ENCODE measurements around the gene BAX. TPM values are rescaled to one million over a fixed set of nuclear protein-coding genes. Genes with fewer than 3 reads are reported as not detected.

BAX gene
- total RNA-seq, 4 donors from 2014 or later, result 38.9 to 42.8 (median 42.4) TPM

DNA sequence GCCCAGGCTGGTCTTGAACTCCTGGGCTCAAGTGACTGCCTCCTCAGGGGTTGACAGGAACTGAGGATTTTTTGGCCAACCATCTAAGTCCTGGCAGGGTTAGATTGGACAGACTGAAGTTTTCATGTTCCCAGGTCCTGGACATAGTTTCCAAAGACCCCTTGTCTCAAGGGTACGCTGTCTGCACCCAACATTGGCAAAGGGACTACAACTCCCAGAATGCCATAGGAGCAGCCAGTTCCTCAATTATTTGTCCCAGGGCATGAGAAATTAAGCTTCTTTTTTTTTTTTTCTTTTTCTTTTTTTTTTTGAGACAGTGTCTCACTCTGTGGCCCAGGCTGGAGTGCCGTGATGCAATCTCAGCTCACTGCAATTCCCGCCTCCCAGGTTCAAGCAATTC, 31.5 kb downstream of the BAX start:
- 88 to 100% methylated on average over 2 to 3 of the region's 3 CpGs for WGBS, 2 donors
- Histone ChIP-seq H3K27me3 (no peaks in the 10 kb centered on the region), H3K27ac (no peak overlapping the region), H3K4me1 (peaks cover 9 to 18% (median 12%) of the 10 kb centered on the region in 3 donors), H3K4me3 (no peak overlapping the region), H3K36me3 (peaks cover 20 to 100% (median 42%) of the 10 kb centered on the region in 3 donors), H3K9me3 (no peaks in the 10 kb centered on the region)
- TF ChIP-seq POLR2A (IDR thresholded peaks at IDR 0.05), result no peak
- TF ChIP-seq, protein P1, sequence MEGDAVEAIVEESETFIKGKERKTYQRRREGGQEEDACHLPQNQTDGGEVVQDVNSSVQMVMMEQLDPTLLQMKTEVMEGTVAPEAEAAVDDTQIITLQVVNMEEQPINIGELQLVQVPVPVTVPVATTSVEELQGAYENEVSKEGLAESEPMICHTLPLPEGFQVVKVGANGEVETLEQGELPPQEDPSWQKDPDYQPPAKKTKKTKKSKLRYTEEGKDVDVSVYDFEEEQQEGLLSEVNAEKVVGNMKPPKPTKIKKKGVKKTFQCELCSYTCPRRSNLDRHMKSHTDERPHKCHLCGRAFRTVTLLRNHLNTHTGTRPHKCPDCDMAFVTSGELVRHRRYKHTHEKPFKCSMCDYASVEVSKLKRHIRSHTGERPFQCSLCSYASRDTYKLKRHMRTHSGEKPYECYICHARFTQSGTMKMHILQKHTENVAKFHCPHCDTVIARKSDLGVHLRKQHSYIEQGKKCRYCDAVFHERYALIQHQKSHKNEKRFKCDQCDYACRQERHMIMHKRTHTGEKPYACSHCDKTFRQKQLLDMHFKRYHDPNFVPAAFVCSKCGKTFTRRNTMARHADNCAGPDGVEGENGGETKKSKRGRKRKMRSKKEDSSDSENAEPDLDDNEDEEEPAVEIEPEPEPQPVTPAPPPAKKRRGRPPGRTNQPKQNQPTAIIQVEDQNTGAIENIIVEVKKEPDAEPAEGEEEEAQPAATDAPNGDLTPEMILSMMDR (IDR thresholded peaks at IDR 0.05), result no peak
- intact Hi-C loops (cut with DNase I), result no loop called here
- DNase-seq, result no peak

DNA sequence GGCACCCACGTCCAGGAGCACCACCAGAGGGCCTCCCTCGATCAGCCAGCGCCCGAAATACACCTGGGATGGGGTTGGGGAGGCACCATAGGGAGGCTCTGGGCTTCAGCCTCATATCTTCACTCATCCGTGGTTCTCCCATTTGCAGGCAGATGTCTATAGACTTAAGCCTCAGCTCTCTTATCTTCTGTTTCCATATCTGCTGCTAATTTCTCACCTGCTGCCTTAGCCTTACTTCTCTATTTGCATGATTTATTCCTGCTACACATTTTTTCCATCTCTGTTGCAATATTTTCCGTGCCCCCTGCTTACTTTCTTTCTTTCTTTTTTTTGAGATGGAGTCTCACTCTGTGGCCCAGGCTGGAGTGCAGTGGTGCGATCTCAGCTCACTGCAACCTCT, 32.6 kb downstream of the BAX start:
- Histone ChIP-seq H3K9me3 (no peaks in the 10 kb centered on the region), H3K27me3 (no peaks in the 10 kb centered on the region), H3K4me3 (no peak overlapping the region), H3K27ac (no peak overlapping the region), H3K36me3 (peaks cover 13 to 91% (median 31%) of the 10 kb centered on the region in 3 donors), H3K4me1 (peaks cover 20 to 29% (median 21%) of the 10 kb centered on the region in 3 donors)
- TF ChIP-seq, protein P1 (IDR thresholded peaks at IDR 0.05), result no peak
- no peak for TF ChIP-seq POLR2A (IDR thresholded peaks at IDR 0.05)
- no peak for DNase-seq
- 83 to 92% methylated on average over 7 of the region's 7 CpGs for WGBS, 2 donors
- intact Hi-C loops (cut with DNase I), result no loop called here

DNA sequence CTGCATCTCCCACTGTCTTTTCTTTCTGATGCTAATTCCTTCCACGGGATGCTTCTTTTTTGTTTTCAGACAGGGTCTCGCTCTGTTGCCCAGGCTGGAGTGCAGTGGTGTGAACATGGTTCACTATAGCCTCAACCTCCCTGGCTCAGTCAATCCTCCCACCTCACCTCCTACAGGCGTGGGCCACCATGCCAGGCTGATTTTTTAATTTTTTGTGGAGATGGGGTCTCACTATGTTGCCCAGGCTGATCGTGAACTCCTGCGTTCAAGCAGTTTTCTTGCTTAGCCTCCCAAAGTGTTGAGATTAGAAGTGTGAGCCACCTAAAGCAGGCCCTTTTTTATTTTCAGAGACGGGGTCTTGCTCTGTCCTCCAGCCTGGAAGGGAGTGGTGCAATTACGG, 33.6 kb downstream of the BAX start:
- TF ChIP-seq, protein P1 (IDR thresholded peaks at IDR 0.05), result no peak
- TF ChIP-seq POLR2A (IDR thresholded peaks at IDR 0.05), result no peak
- intact Hi-C loops (cut with DNase I), result no loop called here
- 91 to 93% methylated on average over 5 to 7 of the region's 7 CpGs for WGBS, 2 donors
- Histone ChIP-seq H3K9me3 (no peaks in the 10 kb centered on the region), H3K36me3 (peaks cover 12 to 82% (median 30%) of the 10 kb centered on the region in 3 donors), H3K4me3 (no peak overlapping the region), H3K27ac (no peak overlapping the region), H3K27me3 (no peaks in the 10 kb centered on the region), H3K4me1 (peaks cover 21 to 32% (median 22%) of the 10 kb centered on the region in 3 donors)
- DNase-seq, result no peak

DNA sequence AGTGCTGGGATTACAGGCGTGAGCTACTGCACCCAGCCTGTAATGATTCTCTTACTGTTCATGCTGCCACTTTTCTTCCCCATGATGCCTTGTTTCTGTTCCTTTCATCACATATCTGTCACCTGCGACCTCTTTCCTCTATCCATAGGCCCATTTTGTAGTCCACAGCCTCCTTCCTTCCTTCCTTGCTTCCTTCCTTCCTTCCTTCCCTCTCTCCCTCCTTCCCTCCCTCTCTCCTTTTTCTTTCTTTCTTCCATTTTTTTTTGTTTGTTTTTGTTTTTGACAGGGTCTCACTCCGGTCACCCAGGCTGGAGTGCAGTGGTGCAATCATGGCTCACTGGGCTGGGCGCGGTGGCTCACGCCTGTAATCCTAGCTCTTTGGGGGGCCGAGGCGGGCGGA, 34.2 kb downstream of the BAX start:
- peaks cover 21 to 33% (median 22%) of the 10 kb centered on the region in 3 donors for H3K4me1 ChIP-seq
- intact Hi-C loops (cut with DNase I), result no loop called here
- TF ChIP-seq, protein P1 (IDR thresholded peaks at IDR 0.05), result no peak
- no peak for TF ChIP-seq POLR2A (IDR thresholded peaks at IDR 0.05)
- WGBS, 2 donors, result 74 to 91% methylated on average over 2 to 5 of the region's 9 CpGs
- H3K36me3 ChIP-seq, result peaks cover 12 to 76% (median 30%) of the 10 kb centered on the region in 3 donors
- H3K9me3 ChIP-seq, result no peaks in the 10 kb centered on the region
- no peak for DNase-seq
- no peak overlapping the region for H3K27ac ChIP-seq
- H3K4me3 ChIP-seq, result no peak overlapping the region
- H3K27me3 ChIP-seq, result no peaks in the 10 kb centered on the region

DNA sequence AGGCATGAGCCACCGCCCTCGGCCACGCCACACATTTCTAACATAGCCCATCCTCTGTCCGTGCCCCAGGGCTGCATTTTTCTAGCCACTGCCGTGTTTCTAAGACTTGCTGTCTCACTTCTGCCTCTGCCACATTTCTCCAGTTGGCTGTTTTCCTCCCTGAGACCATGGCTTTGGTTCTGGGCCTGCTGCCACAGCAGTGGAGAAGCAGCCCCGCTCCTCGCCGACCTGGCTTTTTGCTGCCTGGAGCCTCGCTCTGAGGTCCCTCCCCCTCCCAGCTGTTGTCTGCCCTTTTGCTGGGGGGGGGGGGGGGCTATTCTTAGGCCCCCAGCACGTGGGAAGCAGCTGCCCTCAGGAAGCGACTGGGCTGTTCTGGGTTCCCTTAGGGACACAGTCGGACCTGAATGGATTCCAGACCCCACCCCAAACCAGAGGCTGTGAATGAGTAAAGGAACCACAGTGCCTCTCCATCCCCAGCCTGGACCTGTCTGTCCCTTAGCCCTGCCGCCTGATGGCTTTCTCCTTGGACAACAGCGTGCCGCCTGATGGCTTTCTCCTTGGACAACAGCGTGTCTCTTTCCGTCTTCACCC, 35.1 kb downstream of the BAX start:
- WGBS, 2 donors, result 72 to 76% methylated on average over 13 of the region's 17 CpGs
- Histone ChIP-seq H3K4me3 (no peak overlapping the region), H3K9me3 (no peaks in the 10 kb centered on the region), H3K4me1 (peaks cover 29 to 42% (median 31%) of the 10 kb centered on the region in 3 donors), H3K27ac (peak overlapping the region in 3 of 4 donors; percentile 36 to 97 (median 69)), H3K36me3 (peaks cover 12 to 66% (median 23%) of the 10 kb centered on the region in 3 donors), H3K27me3 (no peaks in the 10 kb centered on the region)
- intact Hi-C loops (cut with DNase I), result no loop called here
- DNase-seq, result no peak
- TF ChIP-seq, protein P1 (IDR thresholded peaks at IDR 0.05), result no peak
- TF ChIP-seq POLR2A (IDR thresholded peaks at IDR 0.05), result no peak

Data from esophagus squamous epithelium (tissue), 5 donors.